T-helper 2 cell (primary cell): Measurements from ENCODE around the gene MMRN1.

Experiments used
- DNase-seq, 5 experiments: peaks; one replicate each; pipeline versions ENCODE4 v3.0.0 to v3.0.0-alpha.2; 2012 to 2022

MMRN1 gene

DNA sequence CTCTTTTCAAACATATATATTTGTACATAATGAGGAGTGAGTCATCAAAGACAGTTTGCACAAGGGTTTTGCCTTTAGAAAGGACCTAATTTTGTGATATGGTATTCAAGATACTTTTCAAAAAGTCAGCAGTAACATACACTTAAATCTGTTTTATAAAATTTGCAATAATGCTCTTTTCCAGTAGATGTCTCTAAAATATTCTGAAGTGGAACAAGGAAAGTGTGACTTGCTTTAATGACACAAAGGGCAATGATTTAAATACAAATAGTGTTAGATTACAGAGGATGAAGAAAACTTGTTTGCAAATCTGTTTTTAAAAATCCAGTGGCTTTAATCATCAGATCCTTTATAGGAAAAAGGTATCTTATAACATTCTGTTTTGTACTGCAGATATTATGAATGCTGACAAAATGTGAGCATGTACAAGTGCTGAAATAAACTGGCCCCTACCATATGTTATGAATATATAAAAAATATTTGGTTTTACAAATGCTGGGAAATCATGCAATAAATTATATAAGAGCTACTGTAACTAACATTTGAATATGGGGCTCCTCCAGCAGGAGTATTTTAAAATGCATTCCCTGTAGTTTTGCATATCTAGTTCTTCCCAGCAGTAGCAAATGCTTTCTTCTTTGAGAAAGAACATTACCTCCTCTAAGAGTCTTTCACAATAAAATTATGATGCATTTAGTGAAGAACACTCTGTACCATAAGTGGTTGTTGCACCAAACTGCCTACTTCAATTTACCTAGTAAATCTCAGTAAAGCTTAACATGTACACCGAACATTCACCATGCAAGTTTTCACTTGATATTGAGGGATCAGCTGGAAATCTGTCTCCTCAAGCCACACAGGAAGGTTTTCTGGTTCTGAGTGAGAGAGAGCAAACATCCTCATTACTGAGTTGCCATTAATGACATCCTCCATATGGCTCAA, 20.2 kb downstream of the MMRN1 start:
- no peak for DNase-seq

DNA sequence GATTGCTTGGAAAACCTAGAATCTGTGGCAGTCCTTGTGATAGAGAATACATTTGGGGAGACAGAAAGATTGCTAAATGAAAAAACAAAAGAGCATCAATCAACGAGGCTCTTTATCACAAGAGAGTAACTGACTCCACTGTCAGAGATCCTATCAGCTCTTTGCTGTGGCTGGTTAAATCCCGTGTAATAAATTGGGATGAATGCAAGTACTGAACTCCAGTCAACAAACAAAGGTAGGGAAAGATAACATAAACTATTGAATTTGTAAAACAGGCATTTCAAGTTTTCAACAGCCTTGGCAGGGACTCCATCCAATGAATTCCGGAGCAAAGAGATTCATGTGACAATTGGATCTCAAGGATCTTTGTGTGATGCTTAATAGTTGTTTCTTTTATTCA, 21.3 kb downstream of the MMRN1 start:
- no peak for DNase-seq

DNA sequence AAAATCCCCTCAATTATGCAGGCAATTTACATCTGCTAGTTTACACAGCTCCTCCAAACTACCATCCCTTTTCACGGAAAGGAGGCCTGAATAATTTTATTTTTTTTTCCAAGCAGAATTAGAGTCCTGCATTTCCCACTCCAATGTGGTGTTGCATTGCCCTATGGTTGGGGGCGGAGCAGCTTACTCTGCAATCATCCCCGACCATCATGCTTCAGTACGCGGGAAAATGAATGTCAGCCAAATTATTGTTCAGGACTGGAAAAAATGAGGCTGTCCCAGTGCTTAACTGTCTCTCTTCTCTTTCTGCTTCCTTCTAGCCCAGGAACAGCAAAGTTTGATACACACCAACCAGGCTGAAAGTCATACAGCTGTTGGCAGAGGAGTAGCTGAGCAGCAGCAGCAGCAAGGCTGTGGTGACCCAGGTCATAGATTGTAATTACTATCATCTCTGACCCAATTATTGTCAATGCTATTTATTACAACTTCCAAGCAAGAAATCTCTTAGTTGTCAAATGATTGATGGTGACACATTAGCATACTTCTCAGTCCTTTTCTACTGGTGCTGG, 28.3 kb downstream of the MMRN1 start:
- DNase-seq = no peak

DNA sequence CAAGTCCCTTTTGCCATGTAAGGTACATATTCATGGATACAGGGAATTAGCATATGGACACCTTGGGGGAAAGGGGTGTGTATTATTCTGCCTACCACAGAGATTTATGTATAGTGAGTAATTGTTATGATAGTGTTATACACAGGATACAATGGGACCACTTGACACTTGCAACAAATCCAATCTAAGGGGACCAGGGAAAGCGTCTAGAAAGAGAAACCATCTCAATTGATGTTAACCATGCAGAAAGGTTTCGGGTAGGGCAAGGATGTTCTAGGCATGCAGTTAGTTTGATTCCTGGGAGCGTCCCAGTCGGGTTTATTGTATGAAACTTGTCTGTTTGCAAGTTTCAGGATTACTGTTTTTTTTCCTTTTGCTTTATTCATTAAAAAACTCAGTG, 34.2 kb downstream of the MMRN1 start:
- no peak for DNase-seq

DNA sequence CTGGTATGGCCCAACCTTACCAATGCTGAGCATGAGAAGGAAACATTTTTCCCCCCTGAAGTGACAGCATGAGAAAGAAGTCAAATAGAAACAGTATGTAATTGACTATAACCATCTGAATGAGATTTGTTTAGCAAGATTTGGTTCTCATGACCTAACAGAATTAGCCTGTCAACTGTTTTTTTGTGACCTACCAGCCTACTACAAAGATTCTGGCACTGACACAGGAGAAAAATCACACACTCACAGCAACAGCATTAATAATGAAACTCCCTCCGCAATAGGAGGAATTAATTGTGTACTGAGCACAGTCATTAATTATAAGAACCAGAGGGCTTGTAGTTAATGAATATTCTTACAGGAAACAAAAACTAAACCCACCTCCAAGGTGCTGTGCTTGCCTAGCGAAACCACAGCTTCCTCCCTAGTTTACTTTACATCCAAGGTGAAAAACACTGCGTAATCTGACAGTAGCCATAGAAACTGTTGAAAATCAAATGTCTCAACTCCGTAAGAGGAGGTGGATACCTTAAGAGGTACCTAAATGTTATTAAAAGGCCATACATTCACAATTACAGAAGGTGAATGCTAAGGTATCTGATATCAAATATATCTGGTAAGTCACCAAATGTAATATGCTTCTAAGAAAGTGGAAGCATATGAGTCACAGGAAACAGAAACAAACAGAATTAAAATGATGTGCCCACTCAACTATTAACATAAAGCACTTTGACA, 34.9 kb downstream of the MMRN1 start:
- peak in 3 of 5 experiments; percentile 7 to 78 (median 29) for DNase-seq

DNA sequence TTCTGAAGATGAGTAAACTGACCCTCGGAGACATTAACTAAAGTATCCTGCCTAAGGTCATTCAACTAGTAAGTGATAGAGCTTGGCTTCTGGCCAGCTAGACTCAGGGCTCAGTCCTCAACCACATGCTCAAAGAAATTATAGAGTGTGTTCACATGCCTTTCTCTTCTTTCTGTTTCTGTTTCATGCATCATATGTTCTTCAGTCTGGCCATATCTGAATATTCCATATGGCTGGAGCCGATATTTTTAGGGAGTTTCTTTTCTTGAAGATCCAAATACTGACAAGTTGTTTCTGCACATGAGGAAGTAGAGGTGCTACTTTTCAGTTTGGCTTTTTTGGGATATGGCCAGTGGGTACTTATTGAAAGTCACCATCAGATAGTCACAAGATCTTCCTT, 44.9 kb downstream of the MMRN1 start:
- DNase-seq = no peak

DNA sequence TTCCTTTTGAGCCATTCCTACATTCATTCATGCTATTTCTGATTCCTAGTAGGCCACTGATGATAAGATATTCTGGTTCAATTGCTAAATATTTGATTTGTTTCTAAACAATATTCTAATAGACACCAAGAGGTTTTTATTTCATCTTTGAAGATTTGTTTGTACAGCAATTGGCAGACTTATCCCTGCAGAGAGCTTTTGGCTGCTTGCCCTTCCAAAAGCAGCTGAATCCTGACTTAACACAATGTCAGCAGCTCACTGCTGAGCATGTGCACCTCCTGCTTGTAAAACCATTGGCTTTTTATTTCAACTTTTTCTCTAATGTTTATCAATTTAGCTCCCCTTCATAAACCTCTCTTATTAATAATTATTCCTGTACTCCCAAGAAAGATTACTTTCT, 45.3 kb downstream of the MMRN1 start:
- no peak for DNase-seq

DNA sequence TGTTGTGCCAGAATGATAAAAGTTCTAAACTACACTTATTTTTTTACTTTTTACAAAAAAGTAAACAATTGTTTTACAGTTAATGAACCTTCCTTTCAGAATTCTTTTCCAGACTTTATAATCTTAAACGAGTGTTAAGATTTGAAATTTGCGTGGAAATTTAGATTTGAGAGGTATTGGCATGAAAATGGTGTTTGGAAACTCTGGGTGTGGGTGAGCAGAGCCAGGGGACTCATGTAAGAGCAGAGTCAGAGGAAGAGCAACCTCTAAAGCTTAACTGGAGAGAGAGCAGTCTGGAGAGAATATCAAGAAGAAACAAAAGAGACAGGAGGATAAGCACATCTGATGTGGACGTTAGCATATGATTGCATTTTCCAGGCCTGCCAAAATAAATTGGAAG, 48.2 kb downstream of the MMRN1 start:
- no peak for DNase-seq

DNA sequence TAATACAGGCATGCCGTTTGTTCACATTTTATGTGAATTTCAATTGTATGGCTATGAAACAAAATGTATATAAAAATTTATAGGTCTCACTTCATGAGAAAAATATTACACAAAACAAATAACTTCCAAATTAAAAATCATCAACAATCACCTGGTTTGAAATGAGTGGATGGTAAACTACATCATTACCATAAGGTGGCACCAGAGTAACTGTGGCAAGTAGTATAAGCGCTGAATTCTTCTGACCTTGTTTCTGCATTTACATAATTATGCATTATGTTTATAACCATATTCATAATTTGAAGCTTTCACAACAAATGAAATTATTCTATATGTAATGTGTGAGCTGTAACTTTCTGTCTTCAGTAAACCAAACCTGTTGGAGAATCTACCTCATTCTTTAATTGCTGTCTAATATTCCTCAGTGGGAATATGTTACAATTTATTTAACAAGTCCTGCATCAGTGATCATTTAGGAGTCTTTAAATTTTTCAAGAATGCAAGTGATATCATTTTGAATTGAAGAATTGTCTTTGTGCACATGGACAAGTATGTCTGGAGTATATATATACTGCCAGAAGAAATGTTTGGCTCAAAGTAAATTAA, 55.2 kb downstream of the MMRN1 start:
- peak in 1 of 5 experiments; percentile 2 for DNase-seq

DNA sequence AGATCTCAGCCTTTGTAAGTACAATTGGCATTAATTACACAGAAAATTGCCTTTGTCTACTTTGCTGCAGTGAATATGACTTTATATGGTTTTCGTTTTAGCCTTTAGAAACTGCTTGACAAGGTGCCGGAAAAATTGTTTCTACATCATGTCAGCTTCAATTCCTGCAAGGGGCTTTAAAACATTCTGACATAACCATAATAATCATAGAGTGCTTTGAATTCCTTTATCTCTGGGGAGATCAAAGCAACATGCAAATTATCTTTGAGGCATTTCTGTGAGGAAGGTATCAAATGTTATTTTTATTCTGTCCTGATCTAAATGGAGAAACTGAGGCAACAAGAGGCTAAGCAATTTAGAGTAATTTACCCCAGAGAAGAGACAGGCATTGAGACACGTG, 57.8 kb downstream of the MMRN1 start:
- DNase-seq = no peak

DNA sequence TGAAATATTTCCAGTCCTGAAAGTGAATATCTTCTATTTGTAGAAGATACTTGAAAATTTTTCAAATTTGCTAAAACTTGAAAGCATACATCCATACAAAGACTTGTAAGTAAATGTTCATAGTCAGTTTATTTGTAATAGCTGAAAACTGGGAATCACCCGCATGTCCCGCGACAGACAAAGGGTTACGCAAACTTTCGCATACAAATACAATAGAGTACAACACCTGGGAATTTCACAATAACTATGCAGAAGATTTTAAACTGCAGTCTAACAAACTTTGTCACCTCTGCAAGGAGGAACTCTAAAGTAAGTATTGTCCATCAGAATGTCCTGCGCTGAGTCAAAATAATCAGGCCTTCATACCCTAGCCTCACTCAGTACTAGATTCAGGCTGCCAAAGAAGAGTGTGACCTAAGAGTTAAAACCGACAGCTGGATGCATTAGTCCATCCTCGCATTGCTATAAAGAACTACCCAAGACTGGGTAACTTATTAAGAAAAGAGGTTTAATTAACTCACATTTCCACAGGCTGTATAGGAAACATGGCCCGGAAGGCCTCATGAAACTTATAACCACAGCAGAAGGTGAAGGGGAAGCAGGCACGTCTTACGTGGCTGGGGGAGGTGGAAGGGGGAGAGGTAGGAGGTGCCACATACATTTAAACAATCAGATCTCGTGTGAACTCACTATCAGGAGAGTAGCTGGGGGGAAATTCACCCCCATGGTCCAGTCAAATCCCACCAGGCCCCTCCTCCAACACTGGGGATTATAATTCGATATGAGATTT, 60.4 kb downstream of the MMRN1 start:
- DNase-seq = peak in 1 of 5 experiments; percentile 1

DNA sequence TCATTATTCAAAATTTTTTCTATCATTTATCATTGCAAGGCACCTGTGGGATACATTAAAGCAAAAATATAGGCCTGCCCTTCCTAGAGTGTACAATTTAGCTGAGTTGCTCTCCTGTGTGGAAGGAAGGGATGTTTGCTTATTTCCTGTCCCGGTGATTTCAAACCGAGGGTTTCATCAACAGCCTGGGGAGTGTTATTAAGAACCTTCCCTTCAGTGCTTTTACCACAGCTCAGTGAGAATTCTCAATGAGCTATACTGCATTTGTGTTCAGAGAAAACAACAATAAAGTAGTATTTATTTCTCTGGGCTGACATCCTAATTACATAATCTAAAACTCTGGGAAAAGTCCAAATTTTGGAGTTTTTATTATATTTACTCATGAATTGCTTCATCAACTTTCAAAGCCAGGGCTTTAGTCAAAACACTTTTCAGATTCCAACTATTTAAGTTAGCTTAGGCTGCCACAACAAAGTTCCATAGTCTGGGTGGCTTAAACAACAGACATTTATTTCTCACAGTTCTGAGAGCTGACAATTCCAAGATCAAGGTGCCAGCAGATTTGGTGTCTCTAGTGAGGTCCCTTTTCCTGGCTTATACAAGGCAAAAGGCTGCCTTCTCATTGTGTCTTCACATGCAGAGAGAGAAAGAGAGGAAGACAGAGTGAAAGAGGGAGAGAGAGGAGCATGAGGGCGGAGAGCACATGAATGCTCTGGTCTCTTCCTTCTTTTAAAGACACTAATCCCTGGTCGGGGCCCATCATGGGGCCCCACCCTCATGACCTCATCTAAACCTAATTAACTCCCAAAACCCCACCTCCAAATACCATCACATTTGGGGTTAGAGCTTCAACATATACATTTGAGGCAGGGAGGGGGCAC, 62.6 kb downstream of the MMRN1 start:
- no peak for DNase-seq

DNA sequence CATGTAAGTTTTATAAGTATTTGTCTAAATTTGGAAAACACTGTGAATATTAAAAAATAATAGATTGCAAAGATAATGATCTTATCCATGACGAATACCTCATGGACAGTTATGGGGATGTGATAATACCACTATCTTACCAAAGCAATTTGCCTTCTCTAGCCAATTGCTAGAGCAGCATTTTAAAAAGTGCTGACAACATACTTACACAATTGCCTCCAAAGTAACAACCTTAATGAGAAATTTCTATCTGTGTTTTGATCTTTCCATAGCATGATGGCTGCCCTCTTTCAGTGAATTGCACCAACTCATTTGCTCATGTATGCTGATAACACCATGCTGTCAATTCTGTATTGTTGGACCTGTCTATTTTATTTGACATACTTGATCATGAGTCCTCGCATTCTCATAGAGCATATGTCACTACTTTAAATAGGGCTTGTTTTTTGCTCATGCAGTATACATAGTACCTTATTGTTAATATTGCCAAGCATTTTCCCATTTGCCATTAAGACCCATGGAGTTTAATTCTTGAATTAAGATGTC, 87.2 kb downstream of the MMRN1 start:
- no peak for DNase-seq

DNA sequence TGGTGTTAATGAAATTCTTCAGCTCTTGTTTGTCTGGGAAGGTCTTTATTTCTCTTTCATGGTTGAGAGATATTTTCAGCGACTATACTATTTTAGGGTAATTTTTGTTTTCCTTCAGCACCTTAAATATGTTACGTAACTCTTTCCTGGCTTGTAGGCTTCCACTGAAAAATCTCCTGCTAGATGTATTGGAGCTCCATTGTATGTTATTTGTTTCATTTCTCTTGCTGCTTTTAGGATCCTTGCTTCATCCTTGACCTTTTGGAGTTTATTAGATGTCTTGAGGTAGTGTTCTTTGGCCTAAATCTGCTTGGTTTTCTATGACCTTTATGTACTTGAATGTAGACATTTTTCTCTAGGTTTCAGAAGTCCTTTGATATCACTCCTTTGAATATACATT, 93.6 kb downstream of the MMRN1 start:
- DNase-seq = no peak

DNA sequence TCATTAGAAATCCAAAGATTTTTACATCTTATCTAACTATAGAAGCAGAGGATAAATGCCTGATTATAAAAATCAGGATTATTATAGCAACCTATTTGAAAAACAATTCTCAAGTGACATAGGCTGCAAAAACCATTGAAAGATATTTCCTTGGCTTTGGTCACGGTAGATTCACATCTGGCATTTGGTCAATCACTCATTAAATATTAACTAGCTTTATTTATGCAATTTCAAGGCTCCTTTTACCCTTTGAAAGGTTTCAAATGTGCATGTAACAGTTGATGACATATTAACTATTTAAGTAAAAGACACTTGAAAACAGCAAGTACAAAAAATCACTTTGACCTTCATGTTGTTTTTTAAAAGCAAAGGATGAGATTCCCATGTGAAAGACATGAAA, 98.1 kb downstream of the MMRN1 start:
- no peak for DNase-seq

DNA sequence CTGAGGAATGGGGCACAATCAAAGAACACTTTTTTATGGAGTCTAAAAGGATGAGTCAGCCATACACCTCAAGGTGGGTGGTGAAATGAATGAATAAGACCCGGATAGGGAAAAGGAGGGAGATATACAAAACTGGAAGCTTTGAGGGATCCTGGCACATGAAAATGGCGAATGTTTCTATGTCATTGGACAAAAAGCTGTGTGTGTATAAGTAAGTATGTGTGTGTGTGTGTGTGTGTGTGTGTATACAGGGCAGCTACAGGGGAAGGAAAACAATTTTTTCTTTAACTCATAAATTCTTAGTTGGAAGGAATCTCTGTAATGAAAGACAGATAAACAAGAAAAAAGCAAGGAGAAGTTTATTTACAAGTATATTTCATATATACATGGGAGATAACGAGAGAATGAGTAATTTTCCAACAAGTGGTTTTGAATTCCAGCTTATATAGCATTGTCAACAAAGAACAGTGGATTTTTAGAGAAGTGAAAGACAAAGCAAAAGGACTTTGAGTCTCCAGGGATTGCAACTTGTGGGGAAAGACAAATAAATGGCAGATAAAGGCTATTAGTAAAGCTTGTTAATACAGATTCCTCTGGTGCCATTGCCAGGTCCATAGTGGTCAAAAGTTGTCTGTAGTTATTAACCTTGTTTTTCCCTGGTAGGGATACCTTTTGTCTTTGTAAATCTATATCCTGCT, 99.7 kb downstream of the MMRN1 start:
- no peak for DNase-seq

DNA sequence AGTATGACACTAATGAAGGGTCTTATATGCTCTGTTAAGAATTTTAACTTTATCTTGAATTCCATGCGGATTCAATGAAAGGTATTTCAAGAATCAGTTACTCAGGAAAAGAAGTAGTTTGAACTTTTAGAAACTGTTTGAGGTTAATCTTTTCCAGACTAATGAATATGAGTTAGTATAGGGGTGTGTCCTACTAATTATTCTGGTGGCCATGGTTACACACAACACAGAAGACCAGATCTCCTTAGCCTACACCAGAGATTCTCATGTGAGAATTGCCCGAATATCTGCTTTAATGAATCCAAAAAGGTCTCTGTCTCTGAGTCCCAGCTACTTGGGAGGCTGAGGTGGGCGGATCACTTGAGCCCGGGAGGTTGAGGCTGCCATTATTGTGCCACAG, 100.4 kb downstream of the MMRN1 start:
- no peak for DNase-seq

DNA sequence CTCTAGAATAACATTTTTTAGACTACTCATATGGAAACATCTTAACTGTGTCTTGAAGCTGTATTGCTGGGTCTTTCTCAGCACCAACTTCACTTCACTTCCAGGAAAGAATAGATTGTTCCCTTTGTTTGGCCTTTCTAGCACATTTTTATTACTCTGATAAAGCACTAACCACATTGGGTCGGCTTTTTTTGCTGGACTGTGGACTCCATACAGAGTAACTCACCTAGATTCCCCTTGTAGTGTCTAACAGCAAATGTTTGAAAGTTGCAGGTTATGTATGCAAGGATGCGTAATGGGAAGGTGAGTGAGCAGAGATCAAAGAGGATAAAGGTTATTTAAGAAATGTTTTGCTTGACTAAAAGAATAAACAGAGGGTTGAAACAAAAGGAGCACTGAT, 101.2 kb downstream of the MMRN1 start:
- no peak for DNase-seq

DNA sequence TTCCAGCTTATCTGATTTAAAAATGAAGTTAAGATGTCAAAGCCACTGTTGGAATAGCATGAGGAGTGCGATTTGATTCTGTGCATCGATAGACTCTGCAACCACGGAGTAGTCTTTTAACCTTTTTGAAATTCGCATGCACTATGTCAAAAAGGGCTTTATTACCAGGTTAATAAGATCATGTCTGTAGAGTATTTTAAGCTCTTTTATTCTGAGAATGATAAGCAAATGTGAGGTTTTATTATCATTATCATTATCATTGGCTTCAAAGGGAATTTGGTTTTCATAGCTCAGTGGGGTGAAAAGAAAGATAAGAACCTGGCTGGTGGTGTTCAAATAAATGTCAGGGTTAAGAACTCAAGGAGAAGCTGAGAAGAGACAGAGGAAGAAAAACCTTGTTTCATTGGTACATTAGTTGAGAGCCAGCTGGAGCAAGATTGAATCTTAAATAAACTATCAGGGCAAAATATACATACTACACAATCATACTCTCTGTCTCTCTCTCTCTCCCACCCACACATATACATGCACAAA, 102.6 kb downstream of the MMRN1 start:
- DNase-seq = no peak

DNA sequence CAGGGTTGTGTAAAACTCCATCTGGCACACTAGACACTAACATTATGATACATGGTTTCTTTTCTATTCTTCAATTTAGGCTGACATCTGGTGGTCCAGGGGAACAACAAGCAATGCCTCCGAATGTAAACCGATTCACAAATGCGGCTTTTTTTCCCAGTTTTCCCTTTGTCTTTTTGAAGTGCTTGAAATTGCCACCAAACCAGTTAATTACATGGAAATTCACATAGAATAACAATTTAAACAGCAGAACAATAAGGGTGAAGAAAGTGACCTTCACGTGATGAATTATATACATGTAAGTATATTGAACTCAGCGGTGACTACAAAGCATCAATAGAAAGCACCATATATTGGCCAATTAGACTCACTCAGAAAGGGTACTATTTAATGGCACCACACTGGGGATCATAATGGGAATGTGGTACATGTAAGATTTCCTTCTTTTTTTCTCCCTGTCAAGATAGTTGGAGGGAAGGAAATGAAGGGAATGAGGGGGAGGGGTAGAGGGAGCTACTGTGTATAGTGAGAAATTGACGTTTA, 103.9 kb downstream of the MMRN1 start:
- DNase-seq = no peak
